Esophagus squamous epithelium (tissue), 5 donors: ENCODE results near the gene B4GALT7. TPM values are rescaled to one million over a fixed set of nuclear protein-coding genes. Genes with fewer than 3 reads are reported as not detected.
A peak's percentile ranks its signal among the peaks of the same experiment; 100 is the strongest.

Experiments used
- DNase-seq: peaks from one replicate; lab custom pipeline; 2025; lab: John Stamatoyannopoulos, UW
- H3K27ac ChIP-seq, 4 donors: fragments of 200-600 bp; sonication (generic); one replicate each; pipeline ENCODE4 v1.5.1; 2016 to 2019; ENCODE audit warnings: mild to moderate bottlenecking in 1 of 4
- H3K27me3 ChIP-seq, 4 donors: fragments of 200-600 bp; sonication (generic); 1 replicate in 3 of 4; 2 replicates in 1 of 4; pipeline versions ENCODE4 v1.5.1 to v1.6.0; 2017 to 2021; ENCODE audit warnings: antibody characterized with exemption in 1 of 4
- H3K36me3 ChIP-seq, 3 donors: fragments of 200-600 bp; sonication (generic); one replicate each; pipeline ENCODE4 v1.5.1; 2016 to 2019
- H3K4me1 ChIP-seq, 3 donors: fragments of 200-600 bp; sonication (generic); one replicate each; pipeline ENCODE4 v1.5.1; 2017 to 2019
- H3K4me3 ChIP-seq, 4 donors: fragments of 200-600 bp; sonication (generic); 1 replicate in 3 of 4; 2 replicates in 1 of 4; pipeline ENCODE4 v1.5.1; 2016 to 2019; ENCODE audit warnings: mild to moderate bottlenecking in 2 of 4, moderate library complexity in 1 of 4
- H3K9me3 ChIP-seq, 3 donors: fragments of 200-600 bp; sonication (generic); one replicate each; pipeline ENCODE4 v1.5.1; 2016 to 2019
- POLR2A ChIP-seq, 4 donors: fragments of 450-650 bp; IDR thresholded peaks; one replicate each; pipeline ENCODE4 v1.6.1; 2017; ENCODE audit warnings: antibody characterized with exemption in 4 of 4, mild to moderate bottlenecking in 4 of 4, moderate library complexity in 3 of 4
- WGBS, 2 donors: methylation state at CpG; one replicate each; pipeline ENCODE4 v1.1.5; 2018; 5-methylcytosine and 5-hydroxymethylcytosine counted together
- intact Hi-C: fragments of 100-400 bp; cut with DNase I; formaldehyde crosslinking; loops from one replicate; pipeline ENCODE4 v1.15.0; 2022
- total RNA-seq, 4 donors: library from RNA; depleted of rRNA; stranded (reverse); fragments of >200 nt; gene quantifications; one replicate each; pipeline ENCODE4 v1.1.0, GENCODE V29; 2016
- TF ChIP-seq, protein P1 (sequence below), 6 experiments: fragments of 450-650 bp in 4 of 6; fragments of 200-600 bp in 2 of 6; sonication (generic) in 2 of 6; IDR thresholded peaks; one replicate each; pipeline ENCODE4 v1.5.1; 2016 to 2019; ENCODE audit warnings: antibody characterized with exemption in 6 of 6, mild to moderate bottlenecking in 4 of 6, moderate library complexity in 4 of 6
- donor health status: DM: yes; HTN: yes; CAD: no.

Gene B4GALT7, protein sequence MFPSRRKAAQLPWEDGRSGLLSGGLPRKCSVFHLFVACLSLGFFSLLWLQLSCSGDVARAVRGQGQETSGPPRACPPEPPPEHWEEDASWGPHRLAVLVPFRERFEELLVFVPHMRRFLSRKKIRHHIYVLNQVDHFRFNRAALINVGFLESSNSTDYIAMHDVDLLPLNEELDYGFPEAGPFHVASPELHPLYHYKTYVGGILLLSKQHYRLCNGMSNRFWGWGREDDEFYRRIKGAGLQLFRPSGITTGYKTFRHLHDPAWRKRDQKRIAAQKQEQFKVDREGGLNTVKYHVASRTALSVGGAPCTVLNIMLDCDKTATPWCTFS
- 10 to 100 TPM; 13.5 to 22.9 (median 15.8) TPM for total RNA-seq

DNA sequence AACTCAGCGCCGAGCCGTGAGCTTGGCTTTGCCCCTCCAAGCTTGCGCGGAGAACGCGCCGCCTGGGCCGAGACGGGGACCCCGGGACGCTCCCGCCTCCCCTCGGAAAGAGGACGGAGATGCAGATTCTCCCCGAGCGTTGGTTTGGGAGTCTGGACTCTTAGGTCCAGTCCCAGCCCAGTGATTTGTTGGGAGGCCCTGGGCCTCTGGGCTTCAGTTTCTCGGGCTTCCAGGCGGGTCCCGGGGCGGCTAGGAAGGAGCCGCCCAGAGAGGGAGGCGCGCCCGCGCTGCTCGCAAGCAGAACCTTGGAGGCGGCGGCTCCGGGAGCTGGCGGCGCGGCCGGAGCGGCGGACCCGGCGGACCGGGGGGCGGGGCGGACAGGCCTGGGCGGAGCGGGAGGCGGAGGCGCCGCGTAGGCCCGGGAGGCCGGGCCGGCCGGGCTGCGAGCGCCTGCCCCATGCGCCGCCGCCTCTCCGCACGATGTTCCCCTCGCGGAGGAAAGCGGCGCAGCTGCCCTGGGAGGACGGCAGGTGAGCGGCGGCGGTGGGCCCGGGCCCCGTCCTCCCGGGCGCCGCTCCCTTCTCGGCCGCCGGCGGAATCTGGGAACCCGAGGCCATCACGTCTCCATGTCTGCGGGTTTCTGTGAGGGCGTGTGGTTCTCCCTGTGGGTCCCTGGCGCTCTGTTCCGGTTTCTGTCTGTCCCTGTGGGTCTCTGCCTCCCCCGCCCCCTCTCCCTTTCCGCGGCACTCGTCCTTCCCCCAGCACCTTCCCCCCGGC is at the start of gene B4GALT7:
B4GALT7 (plus strand) TSS at position 402 of the 777 bp plus-strand sequence; CDS start at position 481, 79 bp downstream.
- peak in 3 of 4 donors; percentile 15 to 88 (median 86) for TF ChIP-seq POLR2A (IDR thresholded peaks at IDR 0.05)
- TF ChIP-seq, protein P1, sequence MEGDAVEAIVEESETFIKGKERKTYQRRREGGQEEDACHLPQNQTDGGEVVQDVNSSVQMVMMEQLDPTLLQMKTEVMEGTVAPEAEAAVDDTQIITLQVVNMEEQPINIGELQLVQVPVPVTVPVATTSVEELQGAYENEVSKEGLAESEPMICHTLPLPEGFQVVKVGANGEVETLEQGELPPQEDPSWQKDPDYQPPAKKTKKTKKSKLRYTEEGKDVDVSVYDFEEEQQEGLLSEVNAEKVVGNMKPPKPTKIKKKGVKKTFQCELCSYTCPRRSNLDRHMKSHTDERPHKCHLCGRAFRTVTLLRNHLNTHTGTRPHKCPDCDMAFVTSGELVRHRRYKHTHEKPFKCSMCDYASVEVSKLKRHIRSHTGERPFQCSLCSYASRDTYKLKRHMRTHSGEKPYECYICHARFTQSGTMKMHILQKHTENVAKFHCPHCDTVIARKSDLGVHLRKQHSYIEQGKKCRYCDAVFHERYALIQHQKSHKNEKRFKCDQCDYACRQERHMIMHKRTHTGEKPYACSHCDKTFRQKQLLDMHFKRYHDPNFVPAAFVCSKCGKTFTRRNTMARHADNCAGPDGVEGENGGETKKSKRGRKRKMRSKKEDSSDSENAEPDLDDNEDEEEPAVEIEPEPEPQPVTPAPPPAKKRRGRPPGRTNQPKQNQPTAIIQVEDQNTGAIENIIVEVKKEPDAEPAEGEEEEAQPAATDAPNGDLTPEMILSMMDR (IDR thresholded peaks at IDR 0.05), result peak in 1 of 6 experiments; percentile 19
- H3K9me3 ChIP-seq, result no peaks in the 10 kb centered on the region
- peaks cover 15 to 30% (median 20%) of the 10 kb centered on the region in 3 donors for H3K36me3 ChIP-seq
- peaks cover 18 to 46% (median 26%) of the 10 kb centered on the region in 3 donors for H3K4me1 ChIP-seq
- H3K27me3 ChIP-seq, result no peaks in the 10 kb centered on the region
- H3K4me3 ChIP-seq, result peak within 1 kb of the TSS; percentile 71 to 95 (median 88)
- no peak for DNase-seq
- H3K27ac ChIP-seq, result peak within 1 kb of the TSS; percentile 93 to 95 (median 94)
- intact Hi-C loops, result no loop called here
- 0 to 4% methylated on average over 4 to 11 of the region's 86 CpGs for WGBS, 2 donors

DNA sequence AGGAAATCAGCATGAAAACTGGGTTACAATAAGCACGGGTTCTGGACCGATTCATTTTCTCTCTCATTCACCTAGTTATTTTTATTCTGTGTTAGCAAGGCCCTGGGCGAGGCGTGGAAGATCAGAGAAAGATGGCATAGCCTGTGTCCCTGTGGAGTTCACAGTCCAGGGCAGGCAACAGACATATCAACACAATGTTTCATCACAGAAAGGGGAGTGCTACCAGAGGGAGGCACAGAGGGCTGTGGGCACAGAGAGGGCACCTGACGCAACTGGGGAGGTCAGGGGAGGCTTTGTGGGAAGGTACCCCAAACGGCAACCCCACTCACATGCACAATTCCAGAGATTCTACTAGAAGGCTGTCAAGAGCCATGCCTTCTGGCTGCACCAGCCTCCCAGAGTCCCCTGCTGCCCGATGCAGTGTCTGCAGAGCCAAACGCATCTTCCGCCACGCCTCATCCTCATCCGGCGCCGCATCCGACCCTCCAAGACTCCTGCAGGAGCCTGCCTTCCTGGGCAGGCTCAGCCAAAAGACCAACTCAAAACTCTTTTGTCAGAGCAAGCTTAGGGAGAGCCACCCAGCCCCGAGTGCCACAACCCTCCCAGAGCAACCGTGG is 47.0 kb upstream of the B4GALT7 start:
- DNase-seq, result no peak
- Histone ChIP-seq H3K27ac (peak overlapping the region; percentile 91 to 95 (median 92)), H3K4me1 (peaks cover 21 to 68% (median 24%) of the 10 kb centered on the region in 3 donors), H3K4me3 (peak overlapping the region; percentile 83 to 97 (median 90)), H3K36me3 (peaks cover 0 to 23% (median 0%) of the 10 kb centered on the region in 3 donors), H3K9me3 (no peaks in the 10 kb centered on the region), H3K27me3 (no peaks in the 10 kb centered on the region)
- WGBS, 2 donors, result 43 to 52% methylated on average over 9 to 16 of the region's 16 CpGs
- intact Hi-C loops, result no loop called here
- no peak for TF ChIP-seq POLR2A (IDR thresholded peaks at IDR 0.05)
- TF ChIP-seq, protein P1 (IDR thresholded peaks at IDR 0.05), result no peak

DNA sequence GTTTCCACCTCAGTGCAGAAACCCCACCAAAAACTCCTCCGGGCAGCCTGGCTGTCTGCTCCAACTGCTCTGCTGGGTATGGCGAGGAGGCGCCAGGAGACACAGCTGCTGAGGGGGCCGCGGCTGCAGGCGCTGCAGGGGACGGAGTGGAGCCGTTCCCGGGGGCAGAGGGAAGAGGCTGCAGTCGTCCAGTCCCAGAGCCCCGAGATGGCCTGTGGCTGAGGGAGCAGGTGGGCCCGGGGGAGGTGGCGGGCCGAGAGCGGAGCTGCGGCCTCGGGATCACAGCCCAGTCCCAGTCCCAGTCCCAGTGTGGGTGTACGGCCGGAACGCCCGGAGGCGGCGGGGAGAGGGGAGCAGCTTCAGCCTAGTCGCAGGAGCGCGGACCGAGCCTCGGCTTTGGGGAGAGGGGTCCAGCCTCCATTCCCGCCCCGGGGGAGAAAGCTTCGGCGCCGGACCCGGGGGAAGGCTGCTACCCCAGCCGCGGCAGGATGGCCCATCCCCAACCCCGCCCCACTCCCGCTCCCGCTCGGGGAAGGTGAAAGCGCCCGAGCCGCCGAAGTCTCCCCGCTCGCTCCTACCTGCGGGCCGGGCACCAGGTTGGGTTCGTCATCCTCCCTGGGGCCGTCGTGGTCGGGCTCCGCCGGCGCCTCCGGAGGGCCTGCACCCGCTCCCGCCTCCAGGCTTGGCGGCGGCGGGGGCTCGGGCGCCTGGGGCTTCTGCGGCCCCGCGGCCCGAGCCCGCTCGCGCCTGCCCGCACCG is 46.1 kb upstream of the B4GALT7 start:
- Histone ChIP-seq H3K4me1 (peaks cover 14 to 63% (median 15%) of the 10 kb centered on the region in 3 donors), H3K36me3 (peaks cover 0 to 23% (median 0%) of the 10 kb centered on the region in 3 donors), H3K9me3 (no peaks in the 10 kb centered on the region), H3K4me3 (peak overlapping the region; percentile 83 to 97 (median 90)), H3K27ac (peak overlapping the region; percentile 91 to 95 (median 92)), H3K27me3 (no peaks in the 10 kb centered on the region)
- DNase-seq, result no peak
- no CpG with 5 or more reads among the region's 72 CpGs for WGBS, 2 donors
- intact Hi-C loops, result no loop called here
- no peak for TF ChIP-seq POLR2A (IDR thresholded peaks at IDR 0.05)
- TF ChIP-seq, protein P1 (IDR thresholded peaks at IDR 0.05), result no peak

DNA sequence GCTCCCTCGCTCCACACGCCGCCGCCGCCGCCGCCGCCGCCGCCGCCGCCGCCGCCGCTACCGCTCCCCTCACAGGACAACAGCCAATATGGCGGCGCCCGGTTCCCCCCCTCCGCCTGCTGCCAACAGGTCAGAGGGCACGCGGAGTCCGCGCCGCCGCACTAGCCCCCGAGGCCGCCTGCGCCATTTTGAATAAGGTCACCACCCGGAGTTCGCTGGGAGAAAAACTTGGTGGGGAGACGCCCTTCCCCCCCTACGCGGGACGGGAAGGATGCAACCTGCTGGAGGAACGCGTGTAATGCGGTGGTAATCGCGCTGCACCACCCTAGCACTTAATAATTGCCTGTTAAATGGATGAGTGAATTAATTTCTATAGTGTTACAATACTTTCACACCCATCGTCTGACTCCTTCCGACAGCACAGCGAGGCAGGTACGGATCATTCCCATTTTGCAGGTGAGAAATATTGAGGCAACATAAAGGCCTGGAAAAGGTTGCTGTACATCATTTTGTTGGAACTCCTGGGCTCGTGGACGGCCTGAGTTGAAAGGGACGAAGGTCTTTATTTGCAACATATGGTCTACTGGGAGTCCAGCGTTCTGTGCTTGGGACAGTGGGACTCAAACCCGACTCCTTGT is 45.3 kb upstream of the B4GALT7 start, which contains the start of gene FAM193B:
FAM193B (minus strand) TSS at position 90 of the 638 bp plus-strand sequence. CDS start 105 bp downstream, outside the sequence.
- H3K4me1 ChIP-seq, result peaks cover 14 to 59% (median 14%) of the 10 kb centered on the region in 3 donors
- no peaks in the 10 kb centered on the region for H3K27me3 ChIP-seq
- 29 to 39% methylated on average over 9 to 14 of the region's 49 CpGs for WGBS, 2 donors
- H3K9me3 ChIP-seq, result no peaks in the 10 kb centered on the region
- peaks cover 0 to 23% (median 0%) of the 10 kb centered on the region in 3 donors for H3K36me3 ChIP-seq
- intact Hi-C loops, result no loop called here
- TF ChIP-seq POLR2A (IDR thresholded peaks at IDR 0.05), result no peak
- TF ChIP-seq, protein P1 (IDR thresholded peaks at IDR 0.05), result peak in 4 of 6 experiments; percentile 22 to 49 (median 34)
- H3K4me3 ChIP-seq, result peak within 1 kb of the TSS; percentile 83 to 97 (median 90)
- H3K27ac ChIP-seq, result peak within 1 kb of the TSS; percentile 91 to 95 (median 92)
- peak; percentile 76 for DNase-seq
